ENCODE results near the gene GTF2F2. TPM values are rescaled to one million over a fixed set of nuclear protein-coding genes. Genes with fewer than 3 reads are reported as not detected.

GTF2F2 gene
- total RNA-seq, 3 donors from 2014 or later (not counting 1 experiment from before 2014, with no cell fraction given) = 13.6 to 16.4 (median 15.7) TPM

DNA sequence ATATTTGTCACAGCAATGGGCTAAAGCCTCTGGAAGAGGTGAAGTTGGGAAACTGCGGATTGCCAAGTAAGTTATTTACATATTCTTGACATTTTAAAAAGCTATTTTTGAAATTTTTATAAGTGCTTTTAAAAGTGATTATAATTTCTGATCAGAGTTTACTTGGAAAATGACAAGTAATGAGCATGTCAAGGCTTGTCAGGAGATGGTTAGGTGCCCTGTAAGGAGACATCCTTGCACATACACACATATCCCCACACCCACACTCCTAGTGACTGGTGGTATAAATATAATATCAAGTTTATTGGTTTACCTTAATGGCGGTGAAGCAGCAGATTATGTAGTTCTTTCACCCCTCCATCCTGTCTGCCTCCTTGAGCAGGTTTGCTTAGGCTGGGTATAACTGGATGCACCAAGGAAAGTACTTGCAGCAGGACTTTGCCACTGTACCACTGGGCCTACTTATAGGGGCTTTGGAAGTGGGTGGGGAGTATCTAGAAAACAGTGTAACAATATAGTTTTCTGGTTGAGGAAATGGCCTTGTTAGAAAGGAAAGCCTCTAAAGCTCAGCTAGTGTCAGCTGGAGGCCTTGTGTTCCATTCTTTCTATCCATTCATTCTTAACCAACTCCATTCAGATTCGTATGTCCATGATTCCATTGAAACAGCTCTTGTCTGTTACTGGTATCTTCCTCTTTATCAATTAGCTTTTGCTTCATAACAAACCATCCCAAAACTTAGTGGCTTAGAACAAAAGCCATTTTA lies 16.6 kb downstream of the GTF2F2 start:
- peaks cover 8% of the 10 kb centered on the region for H3K9me3 ChIP-seq (ENCODE audit: control insufficient read depth, insufficient read depth, low read length)
- H3K27ac Mint-ChIP-seq = no peak overlapping the region
- no peaks in the 10 kb centered on the region for H3K27me3 ChIP-seq (ENCODE audit: control insufficient read depth, insufficient read depth, low read length)

DNA sequence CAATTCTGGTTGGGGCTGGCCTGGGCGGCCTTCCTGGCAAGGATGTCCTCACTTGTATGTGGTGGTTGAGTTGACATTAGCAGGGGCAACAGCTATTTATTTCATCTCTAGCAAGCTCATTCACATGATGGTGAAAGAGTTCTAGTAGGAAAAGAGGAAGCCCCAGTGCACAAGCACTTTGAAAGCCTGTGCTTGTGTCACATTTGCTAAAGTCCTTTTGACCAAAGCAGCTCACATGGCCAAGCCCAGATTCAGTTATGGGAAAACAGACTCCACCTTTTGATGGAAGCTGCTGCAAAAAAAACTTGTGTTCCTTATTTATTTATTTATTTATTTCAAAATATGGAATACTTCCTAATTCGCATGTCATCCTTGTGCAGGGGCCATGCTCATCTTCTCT lies 17.2 kb downstream of the GTF2F2 start:
- Histone ChIP-seq H3K9me3 (ENCODE audit: control insufficient read depth, insufficient read depth, low read length) (peaks cover 8% of the 10 kb centered on the region), H3K27me3 (ENCODE audit: control insufficient read depth, insufficient read depth, low read length) (no peaks in the 10 kb centered on the region), H3K36me3 (ENCODE audit: control insufficient read depth, insufficient read depth, low read length) (peaks cover 7% of the 10 kb centered on the region), H3K4me3 (ENCODE audit: low read length) (no peak overlapping the region), H3K27ac (ENCODE audit: low read length) (no peak overlapping the region), H3K4me1 (ENCODE audit: control insufficient read depth, insufficient read depth, low read length) (no peaks in the 10 kb centered on the region)
- intact Hi-C loops (cut with micrococcal nuclease) = no loop called here
- H3K27ac Mint-ChIP-seq = peak overlapping the region in 1 of 2 donors; percentile 4
- no peak overlapping the region for H3K4me3 Mint-ChIP-seq
- TF ChIP-seq, protein P1, sequence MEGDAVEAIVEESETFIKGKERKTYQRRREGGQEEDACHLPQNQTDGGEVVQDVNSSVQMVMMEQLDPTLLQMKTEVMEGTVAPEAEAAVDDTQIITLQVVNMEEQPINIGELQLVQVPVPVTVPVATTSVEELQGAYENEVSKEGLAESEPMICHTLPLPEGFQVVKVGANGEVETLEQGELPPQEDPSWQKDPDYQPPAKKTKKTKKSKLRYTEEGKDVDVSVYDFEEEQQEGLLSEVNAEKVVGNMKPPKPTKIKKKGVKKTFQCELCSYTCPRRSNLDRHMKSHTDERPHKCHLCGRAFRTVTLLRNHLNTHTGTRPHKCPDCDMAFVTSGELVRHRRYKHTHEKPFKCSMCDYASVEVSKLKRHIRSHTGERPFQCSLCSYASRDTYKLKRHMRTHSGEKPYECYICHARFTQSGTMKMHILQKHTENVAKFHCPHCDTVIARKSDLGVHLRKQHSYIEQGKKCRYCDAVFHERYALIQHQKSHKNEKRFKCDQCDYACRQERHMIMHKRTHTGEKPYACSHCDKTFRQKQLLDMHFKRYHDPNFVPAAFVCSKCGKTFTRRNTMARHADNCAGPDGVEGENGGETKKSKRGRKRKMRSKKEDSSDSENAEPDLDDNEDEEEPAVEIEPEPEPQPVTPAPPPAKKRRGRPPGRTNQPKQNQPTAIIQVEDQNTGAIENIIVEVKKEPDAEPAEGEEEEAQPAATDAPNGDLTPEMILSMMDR (IDR thresholded peaks at IDR 0.05) = no peak
- 93% methylated on average over 2 of the region's 2 CpGs for WGBS (ENCODE audit: insufficient coverage)
- no peak for ATAC-seq
- H3K9me3 Mint-ChIP-seq = peaks cover 5 to 7% of the 10 kb centered on the region in 2 donors
- no peaks in the 10 kb centered on the region for H3K27me3 Mint-ChIP-seq (ENCODE audit: low read depth in 2 of 2)
- H3K36me3 Mint-ChIP-seq = peaks cover 5% of the 10 kb centered on the region
- peaks cover 15 to 39% of the 10 kb centered on the region in 2 donors for H3K4me1 Mint-ChIP-seq
- no peak for DNase-seq

More for the DNA sequence above, 16.6 kb downstream of the GTF2F2 start:
- Histone ChIP-seq H3K4me3 (ENCODE audit: low read length) (no peak overlapping the region), H3K27ac (ENCODE audit: low read length) (no peak overlapping the region), H3K36me3 (ENCODE audit: control insufficient read depth, insufficient read depth, low read length) (peaks cover 7% of the 10 kb centered on the region), H3K4me1 (ENCODE audit: control insufficient read depth, insufficient read depth, low read length) (no peaks in the 10 kb centered on the region)
- ATAC-seq (no peak), DNase-seq (no peak)
- Mint-ChIP-seq H3K27me3 (ENCODE audit: low read depth in 2 of 2) (no peaks in the 10 kb centered on the region), H3K36me3 (peaks cover 9% of the 10 kb centered on the region), H3K4me3 (no peak overlapping the region), H3K9me3 (peaks cover 6 to 8% of the 10 kb centered on the region in 2 donors), H3K4me1 (peaks cover 16 to 39% of the 10 kb centered on the region in 2 donors)
- intact Hi-C loops (cut with micrococcal nuclease) = no loop called here
- TF ChIP-seq, protein P1 (IDR thresholded peaks at IDR 0.05) = no peak
- 100% methylated on average over 1 of the region's 3 CpGs for WGBS (ENCODE audit: insufficient coverage)

DNA sequence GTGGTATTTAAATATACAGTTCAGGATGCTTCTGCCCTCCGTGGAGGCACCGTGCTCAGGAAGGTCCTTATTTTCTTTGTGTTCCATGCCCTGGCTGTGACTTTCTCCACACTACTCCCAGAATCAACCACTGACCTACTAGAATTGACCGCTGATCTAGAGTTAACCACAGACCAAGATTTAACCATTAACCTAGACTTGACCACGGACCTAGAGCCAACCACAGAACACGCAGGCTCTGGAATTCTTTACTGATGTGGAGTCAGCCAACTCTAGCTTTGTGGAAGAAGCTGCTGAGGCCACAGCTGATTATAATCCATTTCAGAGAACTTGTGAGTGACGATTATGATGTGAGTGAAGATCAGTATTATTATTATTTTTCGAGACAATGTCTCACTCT lies 18.0 kb downstream of the GTF2F2 start:
- no peaks in the 10 kb centered on the region for H3K9me3 Mint-ChIP-seq
- DNase-seq (no peak), ATAC-seq (no peak)
- H3K36me3 ChIP-seq (ENCODE audit: control insufficient read depth, insufficient read depth, low read length) = peaks cover 7% of the 10 kb centered on the region
- no peaks in the 10 kb centered on the region for H3K27me3 Mint-ChIP-seq (ENCODE audit: low read depth in 2 of 2)
- no peak overlapping the region for H3K4me3 ChIP-seq (ENCODE audit: low read length)
- peaks cover 6% of the 10 kb centered on the region for H3K9me3 ChIP-seq (ENCODE audit: control insufficient read depth, insufficient read depth, low read length)
- no peaks in the 10 kb centered on the region for H3K36me3 Mint-ChIP-seq
- 82% methylated on average over 7 of the region's 7 CpGs for WGBS (ENCODE audit: insufficient coverage)
- intact Hi-C loops (cut with micrococcal nuclease) = no loop called here
- peak overlapping the region in 1 of 2 donors; percentile 4 for H3K27ac Mint-ChIP-seq
- peaks cover 20 to 39% of the 10 kb centered on the region in 2 donors for H3K4me1 Mint-ChIP-seq
- H3K27me3 ChIP-seq (ENCODE audit: control insufficient read depth, insufficient read depth, low read length) = no peaks in the 10 kb centered on the region
- no peaks in the 10 kb centered on the region for H3K4me1 ChIP-seq (ENCODE audit: control insufficient read depth, insufficient read depth, low read length)
- TF ChIP-seq, protein P1 (IDR thresholded peaks at IDR 0.05) = no peak
- no peak overlapping the region for H3K27ac ChIP-seq (ENCODE audit: low read length)
- no peak overlapping the region for H3K4me3 Mint-ChIP-seq
